ENCODE results near the gene RTF2. TPM values are rescaled to one million over a fixed set of nuclear protein-coding genes. Genes with fewer than 3 reads are reported as not detected.
A peak's percentile ranks its signal among the peaks of the same experiment; 100 is the strongest.

Gene RTF2
- total RNA-seq, 1 experiment from 2014 or later: 89.2 TPM

DNA sequence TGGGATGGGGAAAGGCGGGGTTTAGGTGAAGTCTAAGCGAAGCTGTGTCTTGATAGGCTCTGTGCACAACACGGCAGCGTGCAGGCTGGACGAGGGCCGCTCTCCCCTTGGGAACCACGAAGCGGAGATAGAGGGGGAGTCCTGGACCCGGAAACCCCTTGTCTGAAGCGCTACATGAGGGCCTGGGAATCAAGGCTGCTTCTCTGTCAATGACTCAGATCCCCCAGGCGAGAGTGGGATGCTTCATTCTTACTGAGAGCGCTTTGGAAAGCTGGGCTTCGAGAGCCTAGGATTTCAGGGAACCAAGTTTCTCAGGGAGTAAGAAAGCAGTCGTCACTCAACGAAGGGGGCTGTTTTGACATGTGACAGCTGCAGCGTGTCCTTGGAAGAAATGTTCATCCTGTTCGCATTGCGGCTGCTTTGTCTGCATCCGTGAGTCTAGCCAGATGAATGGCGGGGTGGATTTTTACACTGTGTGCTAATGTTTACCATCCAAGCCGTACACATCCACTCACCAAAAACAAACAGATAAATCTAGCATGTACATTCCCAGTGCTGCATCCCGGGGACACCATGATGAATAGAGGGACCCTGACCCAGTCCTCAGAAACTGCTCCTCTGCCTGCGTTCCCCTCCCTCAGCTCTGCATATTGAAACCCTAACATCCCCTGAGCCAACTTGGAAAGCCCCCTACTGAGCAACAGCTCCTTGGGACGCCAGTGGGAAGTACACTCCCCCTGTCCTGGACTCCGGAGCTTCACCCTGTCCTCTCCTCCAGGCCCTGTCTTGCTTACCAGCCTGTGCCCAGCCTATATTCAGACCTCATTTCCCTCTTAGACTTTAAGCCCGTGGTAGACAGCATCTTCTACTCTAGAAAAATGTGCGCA, 24.5 kb upstream of the RTF2 start:
- Histone ChIP-seq H3K4me3 (ENCODE audit: low read depth in 2 of 2, low read length in 2 of 2) (no peak overlapping the region), H3K4me1 (ENCODE audit: control insufficient read depth, insufficient read depth, low read length) (no peaks in the 10 kb centered on the region), H3K27ac (ENCODE audit: low read length) (no peak overlapping the region), H3K27me3 (ENCODE audit: control insufficient read depth, insufficient read depth, low read length) (no peaks in the 10 kb centered on the region), H3K36me3 (ENCODE audit: control insufficient read depth, insufficient read depth, low read length) (no peaks in the 10 kb centered on the region), H3K9me3 (ENCODE audit: control insufficient read depth, insufficient read depth, low read depth, low read length) (no peaks in the 10 kb centered on the region)
- no peak for DNase-seq (ENCODE audit: low read depth, low spot score)
- POLR2A ChIA-PET: no interaction called here
- in situ Hi-C loops (cut with HindIII; ENCODE audit: low pct_unique_long_range_greater_than_20kb, low sequenced_read_pairs): no loop called here
- no TSS peak for BruUV-seq (replicated peaks)
- intact Hi-C loops (cut with micrococcal nuclease; ENCODE audit: unreplicated experiment): no loop called here
- TF ChIP-seq SIN3A (IDR thresholded peaks at IDR 0.05; ENCODE audit: borderline replicate concordance, insufficient read depth, low read depth, low read length) (no peak), TCF7L2 (IDR thresholded peaks at IDR 0.05; ENCODE audit: low read depth, low read length) (no peak), POLR2AphosphoS5 (IDR thresholded peaks at IDR 0.05; ENCODE audit: low read depth, low read length) (no peak)
- TF ChIP-seq, protein P1, sequence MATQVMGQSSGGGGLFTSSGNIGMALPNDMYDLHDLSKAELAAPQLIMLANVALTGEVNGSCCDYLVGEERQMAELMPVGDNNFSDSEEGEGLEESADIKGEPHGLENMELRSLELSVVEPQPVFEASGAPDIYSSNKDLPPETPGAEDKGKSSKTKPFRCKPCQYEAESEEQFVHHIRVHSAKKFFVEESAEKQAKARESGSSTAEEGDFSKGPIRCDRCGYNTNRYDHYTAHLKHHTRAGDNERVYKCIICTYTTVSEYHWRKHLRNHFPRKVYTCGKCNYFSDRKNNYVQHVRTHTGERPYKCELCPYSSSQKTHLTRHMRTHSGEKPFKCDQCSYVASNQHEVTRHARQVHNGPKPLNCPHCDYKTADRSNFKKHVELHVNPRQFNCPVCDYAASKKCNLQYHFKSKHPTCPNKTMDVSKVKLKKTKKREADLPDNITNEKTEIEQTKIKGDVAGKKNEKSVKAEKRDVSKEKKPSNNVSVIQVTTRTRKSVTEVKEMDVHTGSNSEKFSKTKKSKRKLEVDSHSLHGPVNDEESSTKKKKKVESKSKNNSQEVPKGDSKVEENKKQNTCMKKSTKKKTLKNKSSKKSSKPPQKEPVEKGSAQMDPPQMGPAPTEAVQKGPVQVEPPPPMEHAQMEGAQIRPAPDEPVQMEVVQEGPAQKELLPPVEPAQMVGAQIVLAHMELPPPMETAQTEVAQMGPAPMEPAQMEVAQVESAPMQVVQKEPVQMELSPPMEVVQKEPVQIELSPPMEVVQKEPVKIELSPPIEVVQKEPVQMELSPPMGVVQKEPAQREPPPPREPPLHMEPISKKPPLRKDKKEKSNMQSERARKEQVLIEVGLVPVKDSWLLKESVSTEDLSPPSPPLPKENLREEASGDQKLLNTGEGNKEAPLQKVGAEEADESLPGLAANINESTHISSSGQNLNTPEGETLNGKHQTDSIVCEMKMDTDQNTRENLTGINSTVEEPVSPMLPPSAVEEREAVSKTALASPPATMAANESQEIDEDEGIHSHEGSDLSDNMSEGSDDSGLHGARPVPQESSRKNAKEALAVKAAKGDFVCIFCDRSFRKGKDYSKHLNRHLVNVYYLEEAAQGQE (IDR thresholded peaks at IDR 0.05; ENCODE audit: insufficient read depth in 1 of 2, low read depth in 2 of 2, low read length in 1 of 2): no peak
- TF ChIP-seq, protein P2, sequence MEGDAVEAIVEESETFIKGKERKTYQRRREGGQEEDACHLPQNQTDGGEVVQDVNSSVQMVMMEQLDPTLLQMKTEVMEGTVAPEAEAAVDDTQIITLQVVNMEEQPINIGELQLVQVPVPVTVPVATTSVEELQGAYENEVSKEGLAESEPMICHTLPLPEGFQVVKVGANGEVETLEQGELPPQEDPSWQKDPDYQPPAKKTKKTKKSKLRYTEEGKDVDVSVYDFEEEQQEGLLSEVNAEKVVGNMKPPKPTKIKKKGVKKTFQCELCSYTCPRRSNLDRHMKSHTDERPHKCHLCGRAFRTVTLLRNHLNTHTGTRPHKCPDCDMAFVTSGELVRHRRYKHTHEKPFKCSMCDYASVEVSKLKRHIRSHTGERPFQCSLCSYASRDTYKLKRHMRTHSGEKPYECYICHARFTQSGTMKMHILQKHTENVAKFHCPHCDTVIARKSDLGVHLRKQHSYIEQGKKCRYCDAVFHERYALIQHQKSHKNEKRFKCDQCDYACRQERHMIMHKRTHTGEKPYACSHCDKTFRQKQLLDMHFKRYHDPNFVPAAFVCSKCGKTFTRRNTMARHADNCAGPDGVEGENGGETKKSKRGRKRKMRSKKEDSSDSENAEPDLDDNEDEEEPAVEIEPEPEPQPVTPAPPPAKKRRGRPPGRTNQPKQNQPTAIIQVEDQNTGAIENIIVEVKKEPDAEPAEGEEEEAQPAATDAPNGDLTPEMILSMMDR (IDR thresholded peaks at IDR 0.05): no peak
- CTCF ChIA-PET: no interaction called here
- peak; percentile 22 for ATAC-seq

DNA sequence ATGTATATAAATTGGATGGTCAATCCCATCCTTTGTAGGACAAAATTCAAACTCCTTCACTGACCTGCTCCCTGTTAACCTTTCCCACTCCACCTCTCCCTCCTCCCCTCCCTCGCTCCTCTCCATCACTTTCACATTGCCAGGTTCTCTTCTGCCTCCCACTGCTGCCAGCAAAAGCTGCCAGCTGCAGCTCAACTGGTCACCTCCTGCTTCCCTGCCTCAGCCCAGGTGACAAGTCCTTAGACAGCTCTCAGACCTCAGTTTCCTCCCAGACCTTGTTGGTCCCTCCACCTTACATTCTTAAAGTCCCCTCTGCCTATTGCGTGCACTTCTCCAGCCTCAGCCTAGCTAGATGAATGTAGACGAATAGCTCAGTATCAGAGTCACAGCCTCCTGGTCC, 23.3 kb upstream of the RTF2 start:
- Histone ChIP-seq H3K9me3 (ENCODE audit: control insufficient read depth, insufficient read depth, low read depth, low read length) (no peaks in the 10 kb centered on the region), H3K27ac (ENCODE audit: low read length) (no peak overlapping the region), H3K4me1 (ENCODE audit: control insufficient read depth, insufficient read depth, low read length) (no peaks in the 10 kb centered on the region), H3K4me3 (ENCODE audit: low read depth in 2 of 2, low read length in 2 of 2) (no peak overlapping the region), H3K27me3 (ENCODE audit: control insufficient read depth, insufficient read depth, low read length) (no peaks in the 10 kb centered on the region), H3K36me3 (ENCODE audit: control insufficient read depth, insufficient read depth, low read length) (no peaks in the 10 kb centered on the region)
- intact Hi-C loops (cut with micrococcal nuclease; ENCODE audit: unreplicated experiment): no loop called here
- ChIA-PET POLR2A (no interaction called here), CTCF (no interaction called here)
- no peak for TF ChIP-seq TCF7L2 (IDR thresholded peaks at IDR 0.05; ENCODE audit: low read depth, low read length)
- no peak for TF ChIP-seq SIN3A (IDR thresholded peaks at IDR 0.05; ENCODE audit: borderline replicate concordance, insufficient read depth, low read depth, low read length)
- TF ChIP-seq, protein P2 (IDR thresholded peaks at IDR 0.05): no peak
- no peak for TF ChIP-seq POLR2AphosphoS5 (IDR thresholded peaks at IDR 0.05; ENCODE audit: low read depth, low read length)
- TF ChIP-seq, protein P1 (IDR thresholded peaks at IDR 0.05; ENCODE audit: insufficient read depth in 1 of 2, low read depth in 2 of 2, low read length in 1 of 2): no peak
- BruUV-seq (replicated peaks): no TSS peak
- no peak for ATAC-seq
- in situ Hi-C loops (cut with HindIII; ENCODE audit: low pct_unique_long_range_greater_than_20kb, low sequenced_read_pairs): no loop called here
- DNase-seq (ENCODE audit: low read depth, low spot score): no peak
